Measurements from ENCODE around the gene VDAC1. TPM values are rescaled to one million over a fixed set of nuclear protein-coding genes. Genes with fewer than 3 reads are reported as not detected.

The VDAC1 gene
- 100 to 1,000 TPM in 1 of 2 donors, 10 to 100 TPM in 1; 92.4 to 100 TPM for total RNA-seq
- polyA plus RNA-seq = 100 to 1,000 TPM in 1 of 2 donors, 10 to 100 TPM in 1; 72.2 to 126 TPM
- long read RNA-seq, donor 1, transcript VDAC1-203 (9 exons, 1,873 nt) = major isoform, 736 of 1,011 reads
- long read RNA-seq, donor 1, transcript VDAC1-201 (9 exons, 1,953 nt) = minor isoform, 23 of 1,011 reads
- long read RNA-seq, donor 1, transcript VDAC1-202 (9 exons, 1,807 nt) = minor isoform, 166 of 1,011 reads
- long read RNA-seq, donor 1, partial matches to known transcripts = 40 of 1,011 reads
- long read RNA-seq, donor 1, other reads (novel, unspliced or antisense) = 41 of 1,011 reads
- long read RNA-seq, donor 2, transcript VDAC1-203 (9 exons, 1,873 nt) = major isoform, 54 of 83 reads
- long read RNA-seq, donor 2, transcript VDAC1-202 (9 exons, 1,807 nt) = minor isoform, 11 of 83 reads
- long read RNA-seq, donor 2, partial matches to known transcripts = 4 of 83 reads
- long read RNA-seq, donor 2, other reads (novel, unspliced or antisense) = 7 of 83 reads

- no peaks in the 10 kb centered on the region for H3K4me1 ChIP-seq (ENCODE audit: control insufficient read depth in 1 of 2, insufficient read depth in 2 of 2, low read length in 2 of 2)
- H3K4me3 ChIP-seq (ENCODE audit: low read length in 2 of 2) = peak within 1 kb of the TSS; percentile 68 to 92
- H3K27ac ChIP-seq (ENCODE audit: low read depth in 1 of 2, low read length in 2 of 2) = peak within 1 kb of the TSS; percentile 95 to 98
- 0 to 1% methylated on average over 85 to 96 of the region's 96 CpGs for WGBS, 2 donors
- intact Hi-C loops (cut with DNase I) = loop anchor here in 1 of 2 donors (1.0 kb wide), 1 partner anchor 37 kb away; the partner anchor contains the start of gene C5orf15
- DNase-seq (peak; percentile 93 to 94), ATAC-seq (ENCODE audit: low FRiP score) (peak; percentile 91)
- no peaks in the 10 kb centered on the region for H3K9me3 ChIP-seq (ENCODE audit: control insufficient read depth, low read length)
- no peaks in the 10 kb centered on the region for H3K36me3 ChIP-seq (ENCODE audit: control insufficient read depth in 1 of 2, insufficient read depth in 2 of 2, low read length in 1 of 2)
- H3K27me3 ChIP-seq (ENCODE audit: control insufficient read depth in 1 of 2, insufficient read depth in 2 of 2, low read length in 1 of 2) = no peaks in the 10 kb centered on the region
Observed at GRCh38 chr5:134004626-134005416, at the start of gene VDAC1. Gene VDAC1, minus strand, starts transcription at chr5:134004975. Its CDS starts 11,963 bp downstream, at chr5:133993012.

GRCh38 chr5:134053840-134054338 is 49.1 kb upstream of the VDAC1 start:
- H3K27me3 ChIP-seq (ENCODE audit: control insufficient read depth in 1 of 2, insufficient read depth in 2 of 2, low read length in 1 of 2) = no peaks in the 10 kb centered on the region
- ATAC-seq (ENCODE audit: low FRiP score) (no peak), DNase-seq (no peak)
- H3K27ac ChIP-seq (ENCODE audit: low read depth in 1 of 2, low read length in 2 of 2) = no peak overlapping the region
- no peak overlapping the region for H3K4me3 ChIP-seq (ENCODE audit: low read length in 2 of 2)
- H3K9me3 ChIP-seq (ENCODE audit: control insufficient read depth, low read length) = no peaks in the 10 kb centered on the region
- intact Hi-C loops (cut with DNase I) = no loop called here
- no peaks in the 10 kb centered on the region for H3K36me3 ChIP-seq (ENCODE audit: control insufficient read depth in 1 of 2, insufficient read depth in 2 of 2, low read length in 1 of 2)
- WGBS, 2 donors = 69 to 71% methylated on average over 5 of the region's 5 CpGs
- H3K4me1 ChIP-seq (ENCODE audit: control insufficient read depth in 1 of 2, insufficient read depth in 2 of 2, low read length in 2 of 2) = no peaks in the 10 kb centered on the region

GRCh38 chr5:134053314-134053839 is 48.6 kb upstream of the VDAC1 start:
- H3K4me3 ChIP-seq (ENCODE audit: low read length in 2 of 2) = no peak overlapping the region
- DNase-seq = no peak
- H3K4me1 ChIP-seq (ENCODE audit: control insufficient read depth in 1 of 2, insufficient read depth in 2 of 2, low read length in 2 of 2) = no peaks in the 10 kb centered on the region
- no peak for ATAC-seq (ENCODE audit: low FRiP score)
- H3K27me3 ChIP-seq (ENCODE audit: control insufficient read depth in 1 of 2, insufficient read depth in 2 of 2, low read length in 1 of 2) = no peaks in the 10 kb centered on the region
- no peaks in the 10 kb centered on the region for H3K36me3 ChIP-seq (ENCODE audit: control insufficient read depth in 1 of 2, insufficient read depth in 2 of 2, low read length in 1 of 2)
- H3K9me3 ChIP-seq (ENCODE audit: control insufficient read depth, low read length) = no peaks in the 10 kb centered on the region
- intact Hi-C loops (cut with DNase I) = no loop called here
- 82 to 84% methylated on average over 8 of the region's 8 CpGs for WGBS, 2 donors
- H3K27ac ChIP-seq (ENCODE audit: low read depth in 1 of 2, low read length in 2 of 2) = no peak overlapping the region

- no peak overlapping the region for H3K27ac ChIP-seq (ENCODE audit: low read depth in 1 of 2, low read length in 2 of 2)
- ATAC-seq (ENCODE audit: low FRiP score) = no peak
- H3K4me1 ChIP-seq (ENCODE audit: control insufficient read depth in 1 of 2, insufficient read depth in 2 of 2, low read length in 2 of 2) = no peaks in the 10 kb centered on the region
- intact Hi-C loops (cut with DNase I) = no loop called here
- peak in 1 of 2 donors; percentile 19 for DNase-seq
- H3K9me3 ChIP-seq (ENCODE audit: control insufficient read depth, low read length) = no peaks in the 10 kb centered on the region
- no peaks in the 10 kb centered on the region for H3K36me3 ChIP-seq (ENCODE audit: control insufficient read depth in 1 of 2, insufficient read depth in 2 of 2, low read length in 1 of 2)
- WGBS, 2 donors = 93 to 100% methylated on average over 2 of the region's 2 CpGs
- no peaks in the 10 kb centered on the region for H3K27me3 ChIP-seq (ENCODE audit: control insufficient read depth in 1 of 2, insufficient read depth in 2 of 2, low read length in 1 of 2)
- no peak overlapping the region for H3K4me3 ChIP-seq (ENCODE audit: low read length in 2 of 2)
Observed at GRCh38 chr5:134051305-134051704, 46.5 kb upstream of the VDAC1 start.

GRCh38 chr5:134048864-134049263 is 44.1 kb upstream of the VDAC1 start:
- no peaks in the 10 kb centered on the region for H3K4me1 ChIP-seq (ENCODE audit: control insufficient read depth in 1 of 2, insufficient read depth in 2 of 2, low read length in 2 of 2)
- no peak overlapping the region for H3K27ac ChIP-seq (ENCODE audit: low read depth in 1 of 2, low read length in 2 of 2)
- no peaks in the 10 kb centered on the region for H3K27me3 ChIP-seq (ENCODE audit: control insufficient read depth in 1 of 2, insufficient read depth in 2 of 2, low read length in 1 of 2)
- ATAC-seq (ENCODE audit: low FRiP score) = no peak
- H3K9me3 ChIP-seq (ENCODE audit: control insufficient read depth, low read length) = no peaks in the 10 kb centered on the region
- DNase-seq = no peak
- no peak overlapping the region for H3K4me3 ChIP-seq (ENCODE audit: low read length in 2 of 2)
- intact Hi-C loops (cut with DNase I) = no loop called here
- H3K36me3 ChIP-seq (ENCODE audit: control insufficient read depth in 1 of 2, insufficient read depth in 2 of 2, low read length in 1 of 2) = no peaks in the 10 kb centered on the region

- Histone ChIP-seq H3K27me3 (ENCODE audit: control insufficient read depth in 1 of 2, insufficient read depth in 2 of 2, low read length in 1 of 2) (no peaks in the 10 kb centered on the region), H3K9me3 (ENCODE audit: control insufficient read depth, low read length) (no peaks in the 10 kb centered on the region), H3K27ac (ENCODE audit: low read depth in 1 of 2, low read length in 2 of 2) (no peak overlapping the region), H3K4me3 (ENCODE audit: low read length in 2 of 2) (no peak overlapping the region), H3K4me1 (ENCODE audit: control insufficient read depth in 1 of 2, insufficient read depth in 2 of 2, low read length in 2 of 2) (no peaks in the 10 kb centered on the region), H3K36me3 (ENCODE audit: control insufficient read depth in 1 of 2, insufficient read depth in 2 of 2, low read length in 1 of 2) (no peaks in the 10 kb centered on the region)
- intact Hi-C loops (cut with DNase I) = no loop called here
- DNase-seq (no peak), ATAC-seq (ENCODE audit: low FRiP score) (no peak)
- WGBS, 2 donors = 96 to 98% methylated on average over 8 of the region's 8 CpGs
Observed at GRCh38 chr5:134047687-134048056, 42.9 kb upstream of the VDAC1 start.

GRCh38 chr5:134046801-134047686 is 42.3 kb upstream of the VDAC1 start:
- Histone ChIP-seq H3K9me3 (ENCODE audit: control insufficient read depth, low read length) (no peaks in the 10 kb centered on the region), H3K4me3 (ENCODE audit: low read length in 2 of 2) (no peak overlapping the region), H3K27ac (ENCODE audit: low read depth in 1 of 2, low read length in 2 of 2) (no peak overlapping the region), H3K4me1 (ENCODE audit: control insufficient read depth in 1 of 2, insufficient read depth in 2 of 2, low read length in 2 of 2) (no peaks in the 10 kb centered on the region), H3K27me3 (ENCODE audit: control insufficient read depth in 1 of 2, insufficient read depth in 2 of 2, low read length in 1 of 2) (no peaks in the 10 kb centered on the region), H3K36me3 (ENCODE audit: control insufficient read depth in 1 of 2, insufficient read depth in 2 of 2, low read length in 1 of 2) (no peaks in the 10 kb centered on the region)
- DNase-seq = no peak
- intact Hi-C loops (cut with DNase I) = no loop called here
- 92 to 94% methylated on average over 6 of the region's 6 CpGs for WGBS, 2 donors
- ATAC-seq (ENCODE audit: low FRiP score) = no peak

GRCh38 chr5:134046330-134046729 is 41.6 kb upstream of the VDAC1 start:
- 88 to 91% methylated on average over 4 of the region's 4 CpGs for WGBS, 2 donors
- H3K27ac ChIP-seq (ENCODE audit: low read depth in 1 of 2, low read length in 2 of 2) = no peak overlapping the region
- H3K27me3 ChIP-seq (ENCODE audit: control insufficient read depth in 1 of 2, insufficient read depth in 2 of 2, low read length in 1 of 2) = no peaks in the 10 kb centered on the region
- no peaks in the 10 kb centered on the region for H3K36me3 ChIP-seq (ENCODE audit: control insufficient read depth in 1 of 2, insufficient read depth in 2 of 2, low read length in 1 of 2)
- no peak overlapping the region for H3K4me3 ChIP-seq (ENCODE audit: low read length in 2 of 2)
- DNase-seq (no peak), ATAC-seq (ENCODE audit: low FRiP score) (no peak)
- H3K4me1 ChIP-seq (ENCODE audit: control insufficient read depth in 1 of 2, insufficient read depth in 2 of 2, low read length in 2 of 2) = no peaks in the 10 kb centered on the region
- intact Hi-C loops (cut with DNase I) = no loop called here
- H3K9me3 ChIP-seq (ENCODE audit: control insufficient read depth, low read length) = no peaks in the 10 kb centered on the region

Measured in aorta (tissue), 5 donors.